ENCODE data around the gene F2R. TPM values are rescaled to one million over a fixed set of nuclear protein-coding genes. Genes with fewer than 3 reads are reported as not detected.

The F2R gene
- total and polyA plus RNA-seq, 2 of the 4 experiments (the other 2 are of a cell fraction), result 85.7 to 147 TPM

DNA sequence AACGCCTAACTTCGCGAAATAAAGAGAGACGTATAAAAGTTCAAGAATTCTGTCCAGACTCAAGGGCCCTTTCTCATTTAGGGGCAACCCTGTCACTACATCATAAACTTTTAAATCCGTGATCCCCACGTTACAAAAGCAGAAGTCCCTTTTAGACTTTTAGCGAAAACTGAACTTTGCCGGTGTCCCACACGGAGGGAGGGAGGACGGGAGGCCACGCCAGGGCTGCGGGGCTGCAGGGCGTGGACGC lies 515 bp upstream of the F2R start:
- H3K56ac ChIP-seq (ENCODE audit: extremely low read depth, insufficient read depth, low read length), result no peak overlapping the region
- peaks cover 8 to 44% of the 10 kb centered on the region in 2 experiments for H3K79me1 ChIP-seq (ENCODE audit: low read depth in 1 of 2, low read length in 2 of 2)
- peak overlapping the region; percentile 97 for H2AFZ ChIP-seq (replicated peaks; ENCODE audit: low read length, poor library complexity)
- H3K9me1 ChIP-seq (ENCODE audit: insufficient read depth, low read length), result peaks cover 14% of the 10 kb centered on the region
- H3K18ac ChIP-seq (ENCODE audit: low read depth, low read length), result peak overlapping the region; percentile 35
- peak overlapping the region; percentile 65 for H4K5ac ChIP-seq (ENCODE audit: low read depth, low read length)
- H3K4me1 ChIP-seq (ENCODE audit: control insufficient read depth, insufficient read depth, low read length), result peaks cover 10% of the 10 kb centered on the region
- peak overlapping the region; percentile 87 for H3K23ac ChIP-seq (ENCODE audit: low read depth, low read length)
- peak overlapping the region; percentile 89 for H3K4me3 ChIP-seq (ENCODE audit: insufficient read depth, low read depth, low read length)
- peaks cover 20% of the 10 kb centered on the region; the same call in 1 of the 2 replicates for H4K20me1 ChIP-seq (ENCODE audit: insufficient read depth, low read length)
- H3K27ac ChIP-seq (ENCODE audit: insufficient read depth, low read length), result peak overlapping the region; percentile 31
- no peak for TF ChIP-seq ELK1 (IDR thresholded peaks at IDR 0.05; ENCODE audit: borderline replicate concordance, low read depth, low read length)
- no peak for TF ChIP-seq USF2 (IDR thresholded peaks at IDR 0.05; ENCODE audit: low read depth, low read length)
- no peak for TF ChIP-seq FOS (IDR thresholded peaks at IDR 0.05; ENCODE audit: low read depth, low read length)
- intact Hi-C loops (cut with micrococcal nuclease) (loop anchor here (5.0 kb wide), 5 partner anchors 73 to 317 kb away; partner anchors contain the start of genes AGGF1 and F2RL2), dilution Hi-C loops (cut with HindIII; ENCODE audit: low sequenced_read_pairs, unreplicated experiment) (no loop called here), in situ Hi-C loops (cut with MboI; ENCODE audit: low sequenced_read_pairs) (loop anchor here (10.0 kb wide), 1 partner anchor 111 kb away; no protein-coding TSS in a partner anchor)
- POLR2A ChIA-PET (ENCODE audit: unreplicated experiment), result interaction anchor here (0.6 to 0.7 kb wide), 3 partner anchors 26 to 1862 kb away, joined by 3 to 8 read pairs (median 3); no protein-coding TSS in a partner anchor
- H3K36me3 ChIP-seq (ENCODE audit: control insufficient read depth, insufficient read depth, low read length), result 0 out of 2 replicates have a peak, but pooled peaks cover 2% of the 10 kb centered on the region
- no TSS peak for BruUV-seq (replicated peaks)
- peak overlapping the region; percentile 97 for H4K91ac ChIP-seq (ENCODE audit: insufficient read depth, low read depth, low read length)
- H2BK5ac ChIP-seq (ENCODE audit: low read depth, low read length, poor library complexity, severe bottlenecking), result peak overlapping the region; percentile 27
- peak overlapping the region; percentile 97 for H2BK120ac ChIP-seq (ENCODE audit: low read depth, low read length)
- ATAC-seq (ENCODE audit: low read depth), result no peak
- no peaks in the 10 kb centered on the region for H3K27me3 ChIP-seq (ENCODE audit: control insufficient read depth, insufficient read depth, low read length)
- peak overlapping the region; percentile 77 for H3K14ac ChIP-seq (replicated peaks; ENCODE audit: low read depth, low read length)
- peak overlapping the region; percentile 44; the same call in 1 of the 2 replicates for H3K9ac ChIP-seq (ENCODE audit: low read depth, low read length)
- peak overlapping the region; percentile 91 for H3K4ac ChIP-seq (ENCODE audit: low read depth, low read length)
- CTCF ChIA-PET, result interaction anchor here (0.6 to 1.0 kb wide), 3 partner anchors 25 to 115 kb away, joined by 3 to 5 read pairs (median 3); no protein-coding TSS in a partner anchor
- no peaks in the 10 kb centered on the region for H3K9me3 ChIP-seq (ENCODE audit: control insufficient read depth, insufficient read depth, low read length)
- peak overlapping the region; percentile 87 for H4K8ac ChIP-seq (ENCODE audit: low read depth in 2 of 2, low read length in 2 of 2)
- 7% methylated on average over 9 of the region's 14 CpGs; no CpG with 5 or more reads in 1 of the 2 experiments for WGBS, 2 experiments (ENCODE audit: extremely low coverage in 2 of 2, insufficient read length in 1 of 2)
- no peak for DNase-seq
- peak overlapping the region; percentile 5 for H2AK5ac ChIP-seq (ENCODE audit: low read depth, low read length)
- H3K4me2 ChIP-seq (ENCODE audit: low read depth, low read length), result peak overlapping the region; percentile 59
- peak overlapping the region; percentile 83 for H2BK15ac ChIP-seq (ENCODE audit: low read depth, low read length)
- H2BK20ac ChIP-seq (ENCODE audit: low read depth, low read length), result peak overlapping the region; percentile 84
- H2AK9ac ChIP-seq (replicated peaks; ENCODE audit: low read depth, low read length, poor library complexity), result peak overlapping the region; percentile 91

All from IMR-90 (cell line).